Measurements from ENCODE around the gene LYVE1. TPM values are rescaled to one million over a fixed set of nuclear protein-coding genes. Genes with fewer than 3 reads are reported as not detected.

The LYVE1 gene
- 0.19 and 0.54 TPM in 2 replicates for total RNA-seq

GRCh38 chr11:10568486-10568941 is at the start of gene LYVE1:
Gene LYVE1, minus strand, starts transcription at chr11:10568665. Its CDS starts 133 bp downstream, at chr11:10568532.

GRCh38 chr11:10540915-10541560 is 27.4 kb downstream of the LYVE1 start, which contains the start of gene RNF141:
Gene RNF141, minus strand, starts transcription at chr11:10541187. Its CDS starts 7,029 bp downstream, at chr11:10534158.

Other genes with a start within 250 kb of the LYVE1 start
- gene AMPD3, start 113.4 kb downstream of the LYVE1 start, total RNA-seq = 1.3 and 1.6 TPM in 2 replicates
- 24.7 and 26.4 TPM in 2 replicates for gene RNF141, start 27.5 kb downstream of the LYVE1 start, total RNA-seq
- gene IRAG1, start 125.1 kb upstream of the LYVE1 start, total RNA-seq = 0.18 and 1.6 TPM in 2 replicates
- gene CTR9, start 182.6 kb upstream of the LYVE1 start, total RNA-seq = 24.7 and 25.6 TPM in 2 replicates
- 728 and 867 TPM in 2 replicates for gene EIF4G2, start 240.3 kb upstream of the LYVE1 start, total RNA-seq